Measurements from ENCODE around the gene CEACAM16.
"Not testable (repeated sequence)": the region's sequence is repeated elsewhere in the genome, so short reads cannot be mapped to it uniquely, and the experiment has no call there.

The CEACAM16 gene

DNA sequence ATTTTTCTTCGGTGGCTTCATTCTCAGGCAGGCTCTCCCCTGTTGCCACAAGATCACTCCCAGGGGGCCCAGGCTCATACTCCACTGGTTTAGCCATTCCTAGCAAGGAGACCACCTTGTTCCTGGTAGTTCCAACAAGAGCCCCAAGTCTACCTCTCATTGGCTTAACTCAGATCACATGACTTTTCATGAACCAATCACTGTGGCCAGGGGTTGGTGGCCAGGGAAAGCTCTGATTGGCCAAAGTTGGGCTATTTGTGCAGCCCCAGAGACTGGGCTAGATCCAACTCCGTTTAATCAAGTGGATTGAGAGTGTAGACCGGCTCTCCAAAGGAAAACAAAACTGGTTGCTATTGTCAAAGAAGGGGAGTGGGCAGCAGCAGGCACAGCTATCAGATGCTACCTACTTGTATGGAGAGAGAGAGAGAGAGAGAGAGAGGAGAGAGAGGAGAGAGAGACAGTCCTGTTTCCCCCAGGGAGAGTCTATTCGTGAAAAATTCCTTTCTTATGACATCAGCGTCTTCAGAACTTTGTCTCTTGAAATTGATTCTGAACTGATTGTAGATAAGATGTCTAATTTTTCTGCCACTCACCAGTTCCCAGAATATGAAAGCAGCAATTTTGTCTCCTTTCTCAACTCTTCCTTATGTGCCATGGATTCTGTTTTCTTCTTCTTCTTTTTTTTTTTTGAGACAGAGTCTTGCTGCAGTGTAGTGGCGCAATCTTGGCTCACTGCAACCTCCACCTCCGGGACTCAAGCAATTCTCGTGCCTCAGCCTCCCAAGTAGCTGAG lies 21.7 kb upstream of the CEACAM16 start:
- no peak for DNase-seq (ENCODE audit: low read depth)

DNA sequence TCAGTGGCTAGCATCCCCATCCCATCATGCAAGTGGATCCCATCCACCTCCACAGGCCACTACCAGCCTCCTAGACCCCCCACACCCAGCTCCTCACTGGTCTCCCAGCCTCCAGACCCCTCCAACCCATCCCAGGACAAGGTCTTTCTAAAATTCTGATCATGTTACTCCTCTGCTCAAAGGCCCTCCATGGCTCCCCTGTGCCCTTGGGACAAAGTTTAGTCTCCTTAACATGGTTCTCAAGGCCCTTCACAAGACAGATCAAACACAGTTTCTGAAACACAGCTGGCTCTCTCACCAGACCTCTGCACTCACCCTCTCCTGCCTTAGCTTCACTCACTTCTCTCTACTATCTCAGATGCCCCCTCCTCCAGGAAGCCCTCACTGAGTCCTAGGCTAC lies 18.4 kb upstream of the CEACAM16 start:
- no peak for DNase-seq (ENCODE audit: low read depth)

DNA sequence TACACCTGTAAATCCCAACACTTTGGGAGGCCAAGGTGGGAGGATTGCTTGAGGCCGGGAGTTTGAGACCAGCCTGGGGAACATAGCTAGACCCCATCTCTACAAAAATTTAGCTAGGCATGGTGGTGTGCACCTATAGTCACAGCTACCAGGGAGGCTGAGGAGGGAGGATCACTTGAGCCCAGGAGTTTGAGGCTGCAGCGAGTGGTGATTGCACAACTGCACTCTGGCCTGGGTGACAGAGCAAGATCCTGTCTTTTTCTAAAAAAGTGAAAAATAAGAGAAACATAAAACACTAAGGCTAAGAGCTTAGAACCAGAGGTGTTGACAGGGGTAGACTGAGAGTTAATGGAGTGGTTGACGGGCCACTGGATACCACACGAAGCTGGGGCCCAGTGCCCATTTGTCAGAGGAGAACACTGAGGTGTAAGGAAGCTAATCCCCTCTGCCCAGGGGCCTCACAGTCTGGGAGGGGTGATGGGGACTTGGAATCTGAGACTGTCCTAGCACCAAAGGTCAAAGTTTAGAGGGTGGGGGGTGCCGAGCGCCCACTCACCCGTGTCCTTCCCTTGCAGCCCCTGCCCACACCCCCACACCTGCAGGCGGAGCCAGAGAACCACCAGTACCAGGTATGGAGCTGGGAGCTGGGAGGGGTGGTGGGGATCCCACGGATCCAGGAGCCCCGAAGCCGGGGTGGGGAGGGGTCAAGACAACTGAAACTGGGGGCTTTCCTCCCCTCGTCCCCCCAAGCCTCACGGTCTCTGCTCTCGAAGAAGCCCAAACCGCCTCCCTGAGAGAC lies 16.8 kb upstream of the CEACAM16 start:
- no peak for DNase-seq (ENCODE audit: low read depth)

DNA sequence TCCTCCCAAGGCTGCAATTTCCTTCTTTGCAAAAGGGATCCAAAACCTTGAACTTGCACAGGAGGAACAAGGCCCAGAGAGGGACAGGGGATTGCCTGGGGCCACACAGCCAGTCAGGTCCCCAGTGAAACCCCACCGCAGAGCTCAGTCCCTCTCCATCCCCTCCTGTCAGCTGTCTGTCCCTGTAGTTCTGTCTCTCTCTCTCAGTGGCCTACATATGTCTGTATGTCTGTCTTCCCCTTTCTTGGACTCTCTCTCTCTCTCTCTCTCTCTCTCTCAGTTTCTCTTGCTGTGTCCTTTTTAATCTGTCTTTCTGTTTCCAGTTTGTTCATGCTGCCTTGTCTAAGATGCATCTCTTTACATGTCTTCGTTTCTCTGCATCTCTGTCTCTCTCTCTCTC lies 16.1 kb upstream of the CEACAM16 start:
- DNase-seq (ENCODE audit: low read depth) = no peak

DNA sequence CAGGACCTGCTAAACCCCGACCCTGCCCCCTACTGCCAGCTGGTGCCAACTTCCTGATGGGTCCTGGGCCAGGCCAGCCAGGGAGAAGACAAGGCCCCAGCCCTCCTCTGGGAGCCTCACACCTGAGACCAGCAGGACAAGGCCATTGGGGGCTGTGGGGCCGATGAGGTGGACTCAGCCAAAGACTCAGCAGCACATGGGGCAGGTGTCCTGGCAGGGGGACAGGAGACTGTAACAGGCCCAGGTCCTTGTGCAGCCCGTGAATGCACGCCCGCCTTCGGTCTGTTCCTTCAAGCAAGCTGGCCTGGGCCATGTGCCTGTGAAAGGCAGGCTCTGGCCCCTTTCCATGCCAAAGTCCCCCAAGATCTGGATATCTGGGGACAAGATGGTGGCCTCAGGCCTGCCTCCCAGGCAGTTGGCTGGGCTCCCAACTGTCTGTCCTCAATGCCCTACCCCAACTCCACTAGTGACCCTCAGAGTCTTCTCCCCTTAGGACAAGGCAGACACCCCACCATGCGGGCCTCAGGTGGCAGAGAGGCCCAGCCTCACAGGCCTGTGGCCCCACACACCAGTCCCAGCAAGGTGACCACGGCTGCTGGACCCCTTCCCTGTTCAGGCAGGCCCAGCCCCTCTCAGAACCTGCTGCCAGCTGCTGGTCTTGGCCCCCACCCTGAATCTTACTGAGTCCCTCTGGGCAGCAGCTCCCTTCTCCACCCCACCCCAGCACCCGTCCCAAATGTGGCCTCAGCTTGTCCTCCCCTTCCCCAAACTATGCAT lies 15.3 kb upstream of the CEACAM16 start:
- DNase-seq (ENCODE audit: low read depth) = no peak

DNA sequence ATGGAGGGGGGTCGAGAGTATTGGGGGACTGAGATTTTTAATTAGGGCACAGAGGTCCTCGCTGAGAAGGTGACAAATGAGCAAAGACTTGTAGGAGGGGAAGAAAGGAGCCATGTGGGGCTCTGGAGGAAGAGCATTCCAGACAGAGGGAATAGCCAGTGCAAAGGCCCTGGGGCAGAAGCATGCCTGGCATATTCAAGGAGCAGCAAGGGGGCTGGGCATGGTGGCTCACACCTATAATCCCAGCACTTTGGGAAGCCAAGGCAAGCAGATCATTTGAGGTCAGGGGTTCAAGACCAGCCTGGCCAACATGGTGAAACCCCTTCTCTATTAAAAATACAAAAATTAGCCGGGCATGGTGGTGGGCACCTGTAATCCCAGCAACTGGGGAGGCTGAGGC lies 14.6 kb upstream of the CEACAM16 start:
- not testable (repeated sequence) for DNase-seq (ENCODE audit: low read depth)

DNA sequence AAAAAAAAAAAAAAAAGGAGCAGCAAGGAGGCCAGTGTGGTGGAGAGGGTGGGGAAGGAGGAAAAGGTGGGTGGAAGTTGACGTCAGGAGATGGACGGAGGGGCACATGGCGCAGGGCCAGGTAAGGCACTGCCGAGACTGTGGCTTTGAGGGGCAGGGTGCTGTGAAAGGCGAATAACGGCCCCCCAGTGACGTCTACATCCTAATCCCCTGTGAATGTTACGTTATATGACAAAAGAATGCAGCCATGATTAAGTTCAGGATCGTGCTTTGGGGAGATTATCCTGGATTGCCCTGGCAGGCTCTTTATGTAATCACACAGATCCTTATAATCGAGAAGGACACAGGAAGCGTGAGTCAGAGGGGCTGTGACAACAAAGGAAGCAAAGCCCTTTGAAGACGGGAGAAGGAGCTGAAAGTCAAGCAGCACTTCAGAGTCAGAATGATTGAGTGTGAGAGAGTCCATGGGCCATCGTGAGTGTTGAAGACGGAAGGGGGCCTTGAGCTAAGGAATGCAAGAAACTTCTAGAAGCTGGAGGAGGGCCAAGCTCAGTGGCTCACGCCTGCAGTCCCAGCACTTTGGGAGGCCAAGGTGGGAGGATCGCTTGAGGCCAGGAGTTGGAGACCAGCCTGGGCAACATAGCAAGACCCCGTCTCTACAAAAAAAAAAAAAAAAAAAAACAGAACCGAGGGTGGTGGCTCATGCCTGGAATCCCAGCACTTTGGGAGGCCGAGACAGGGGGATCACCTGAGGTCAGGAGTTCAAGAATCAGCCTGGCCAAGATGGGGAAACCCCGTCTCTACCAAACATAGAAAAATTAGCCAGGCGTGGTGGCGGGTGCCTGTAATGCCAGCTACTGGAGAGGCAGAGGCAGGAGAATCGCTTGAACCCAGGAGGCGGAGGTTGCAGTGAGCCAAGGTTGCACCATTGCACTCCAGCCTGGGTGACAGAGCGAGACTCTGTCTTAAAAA lies 13.8 kb upstream of the CEACAM16 start:
- no peak for DNase-seq (ENCODE audit: low read depth)

DNA sequence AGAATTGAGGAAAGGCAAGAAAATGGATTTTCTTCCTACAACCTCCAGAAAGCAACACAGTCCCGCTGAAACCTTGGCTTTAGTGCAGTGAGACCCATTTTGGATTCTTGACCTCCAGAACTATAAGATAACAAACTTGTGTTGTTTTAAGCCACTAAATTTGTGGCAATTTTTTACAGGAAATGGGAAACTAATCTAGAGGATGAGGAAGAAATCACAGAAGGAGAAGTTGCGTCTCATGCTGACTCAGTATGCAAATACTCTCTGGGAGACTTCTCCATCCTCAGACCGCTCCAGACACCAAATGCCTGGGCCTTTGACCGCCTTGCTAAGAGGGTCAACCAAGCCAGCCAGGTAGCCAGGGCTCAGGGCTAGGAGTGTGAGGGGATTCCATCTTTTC lies 13.1 kb upstream of the CEACAM16 start:
- no peak for DNase-seq (ENCODE audit: low read depth)

DNA sequence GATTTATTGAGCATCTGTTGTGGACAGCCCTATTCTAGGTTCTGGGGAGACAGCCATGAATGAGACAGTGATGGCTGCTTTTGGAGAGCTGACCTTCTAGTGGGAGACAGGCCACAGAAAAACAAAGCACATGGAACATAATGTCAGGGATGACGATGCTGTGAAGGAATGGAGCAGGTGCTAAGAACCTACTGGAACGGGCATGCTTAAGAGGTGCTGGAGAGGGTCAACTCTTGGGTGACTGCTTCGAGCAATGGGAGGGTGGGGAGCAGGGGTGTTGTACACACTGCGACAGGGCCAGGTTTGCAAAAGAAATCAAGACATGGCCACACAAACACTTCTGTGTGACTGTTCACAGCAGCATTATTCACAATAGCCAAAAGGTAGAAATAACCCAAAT lies 12.1 kb upstream of the CEACAM16 start:
- DNase-seq (ENCODE audit: low read depth) = no peak

DNA sequence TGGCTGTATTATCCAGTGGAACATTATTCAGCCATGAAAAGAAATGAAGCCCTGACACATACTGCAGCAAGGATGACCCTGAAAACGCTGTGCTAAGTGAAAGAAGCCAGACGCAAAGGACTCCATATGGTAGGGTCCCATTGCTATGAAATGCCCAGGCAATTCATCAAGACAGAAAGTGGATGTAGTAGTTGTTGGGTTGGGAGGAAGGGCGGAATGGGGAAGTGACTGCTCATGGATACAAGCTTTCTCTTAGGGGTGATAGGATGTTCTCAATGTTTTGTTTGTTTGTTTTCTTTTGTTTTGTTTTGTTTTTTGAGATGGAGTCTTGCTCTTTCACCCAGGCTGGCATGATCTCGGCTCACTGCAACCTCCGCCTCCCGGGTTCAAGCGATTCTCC lies 11.1 kb upstream of the CEACAM16 start:
- no peak for DNase-seq (ENCODE audit: low read depth)

DNA sequence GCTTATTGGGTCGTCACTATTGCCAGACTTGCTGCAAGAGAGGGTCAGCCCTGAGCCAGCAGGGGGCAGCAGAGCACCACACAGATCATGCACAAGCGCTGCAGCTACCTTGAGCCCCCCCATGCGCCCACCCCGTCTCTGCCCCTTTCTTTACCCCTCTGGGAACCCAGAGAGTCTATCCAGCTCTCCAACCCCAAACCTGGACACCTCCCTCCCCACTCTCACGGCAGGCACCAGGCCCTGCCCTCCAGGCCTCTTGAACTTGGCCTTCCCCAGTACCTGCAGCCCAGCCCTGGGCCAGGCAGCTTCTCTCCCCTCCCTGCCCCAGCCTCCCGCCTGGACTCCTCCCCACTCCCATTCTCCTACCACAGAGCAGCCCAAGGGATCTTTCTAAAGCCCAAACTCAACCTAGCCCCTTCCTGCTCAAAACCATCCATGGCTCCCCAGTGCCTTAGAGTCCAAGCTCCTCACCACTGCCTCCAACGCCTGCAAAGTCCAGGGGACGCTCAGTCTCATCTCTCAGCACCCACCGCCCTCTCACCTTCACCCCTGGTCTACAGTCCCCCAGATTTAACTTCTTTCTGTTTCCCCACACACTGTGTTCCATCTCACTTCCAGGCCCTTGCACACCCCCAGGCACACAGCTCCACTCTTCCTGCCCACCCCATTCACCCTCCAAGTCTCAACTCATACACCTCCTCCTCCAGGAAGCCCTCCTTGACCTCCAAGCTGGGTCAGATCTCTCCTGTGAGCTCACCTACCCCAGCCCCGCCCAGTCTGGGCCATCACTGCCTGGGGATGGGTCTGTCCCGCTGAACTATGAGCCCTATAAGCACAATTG lies 9.4 kb upstream of the CEACAM16 start:
- peak; percentile 40 for DNase-seq (ENCODE audit: low read depth)

DNA sequence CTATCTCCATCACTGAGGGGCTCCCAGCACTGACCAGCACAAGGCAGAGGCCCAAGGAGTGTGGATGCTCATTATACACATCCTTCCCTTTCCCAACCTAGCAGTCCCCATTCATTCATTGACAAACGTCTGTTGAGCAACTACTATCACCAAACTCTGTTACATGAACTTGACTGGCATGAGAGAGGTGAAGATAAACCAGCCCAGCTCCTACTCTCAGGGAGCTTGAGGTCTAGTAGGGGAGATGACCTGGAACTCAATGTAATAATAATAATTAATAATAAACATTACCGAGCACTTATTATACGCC lies 8.9 kb upstream of the CEACAM16 start:
- DNase-seq (ENCODE audit: low read depth) = no peak

DNA sequence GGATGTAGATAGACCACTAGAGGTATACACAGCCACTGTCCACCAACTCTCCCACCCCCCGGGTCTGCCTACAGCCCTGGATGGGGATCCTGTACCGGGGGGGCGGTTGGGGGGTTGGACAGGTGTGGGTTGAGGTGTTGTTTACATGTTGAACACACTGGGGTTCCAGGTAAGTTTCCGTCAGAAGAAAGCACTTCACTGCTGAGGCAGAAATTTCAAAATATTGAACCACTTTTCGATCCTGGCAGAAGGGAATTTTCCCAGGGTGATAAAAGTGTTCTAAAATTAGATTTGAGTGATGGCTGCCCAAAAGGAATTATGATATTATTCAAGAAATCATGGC lies 6.6 kb upstream of the CEACAM16 start:
- DNase-seq (ENCODE audit: low read depth) = no peak

DNA sequence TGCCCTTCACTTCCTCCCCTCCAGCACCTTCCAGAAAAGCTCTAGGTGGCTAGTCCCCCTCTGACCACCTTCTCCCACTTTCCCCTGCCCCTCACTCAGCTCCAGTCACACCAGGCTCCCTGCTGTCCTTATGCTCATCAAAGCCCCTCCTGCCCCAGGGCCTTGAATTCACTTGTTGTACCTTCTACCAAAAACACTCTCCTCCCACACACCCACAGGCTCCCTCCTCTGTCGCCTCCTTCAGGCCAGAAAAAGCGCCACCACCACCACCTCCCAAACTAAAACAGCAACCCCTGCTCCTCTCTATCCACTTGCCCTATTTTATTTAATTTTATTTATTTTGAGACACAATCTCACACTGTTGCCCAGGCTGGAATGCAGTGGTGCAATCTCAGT lies 4.8 kb upstream of the CEACAM16 start:
- DNase-seq (ENCODE audit: low read depth) = no peak

DNA sequence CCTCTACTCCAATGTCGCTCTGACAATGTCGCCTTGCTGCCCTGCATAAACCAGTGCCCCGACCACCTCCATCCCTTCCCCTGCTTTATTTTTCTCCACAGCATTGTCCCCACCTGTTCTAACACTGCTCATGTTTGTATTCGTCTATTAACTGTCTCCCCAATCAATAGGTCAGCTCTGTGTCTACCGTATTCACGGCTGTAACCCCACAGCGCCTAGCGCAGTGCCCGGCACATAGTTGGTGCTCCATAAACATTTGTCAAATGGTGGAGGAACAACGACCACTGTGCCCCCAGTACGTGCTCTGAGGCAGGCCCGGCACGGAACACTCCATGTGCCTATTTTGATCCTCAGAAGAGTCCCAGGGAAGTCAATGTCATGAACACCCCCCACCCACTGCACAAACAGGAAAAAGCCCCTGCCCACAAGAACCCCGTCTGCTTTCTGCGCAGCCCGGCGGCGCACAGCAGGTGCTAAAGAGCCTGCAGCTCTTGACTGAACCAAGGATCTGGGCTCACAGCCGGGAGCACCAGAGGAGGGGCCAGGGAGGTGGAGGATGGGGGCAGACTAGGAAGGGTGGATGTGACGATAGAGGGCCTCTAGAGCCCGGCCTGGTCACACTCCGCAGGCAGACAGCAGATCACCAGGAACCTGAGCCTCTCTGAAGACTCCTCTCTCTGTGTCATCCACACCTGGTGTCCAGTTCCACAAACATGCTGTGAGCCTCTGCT lies 1.8 kb upstream of the CEACAM16 start:
- no peak for DNase-seq (ENCODE audit: low read depth)

DNA sequence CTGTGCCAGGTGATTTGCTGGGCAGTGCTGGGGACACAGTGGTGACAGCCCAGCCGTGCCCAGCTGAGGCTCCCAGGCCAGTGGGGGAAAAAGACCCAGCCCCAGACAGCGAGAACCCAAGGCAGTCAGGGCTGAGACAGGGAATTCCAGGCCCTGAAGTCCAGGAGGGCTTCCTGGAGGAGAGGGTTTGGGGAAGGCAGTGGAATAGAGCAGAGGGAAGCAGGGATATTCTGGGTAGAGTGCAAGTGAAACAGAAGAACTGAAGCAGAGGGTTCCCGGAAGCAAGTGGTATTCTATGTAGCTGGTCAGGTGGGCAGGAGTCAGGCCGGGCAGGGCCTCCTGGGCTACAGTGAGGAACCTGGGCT lies 1.3 kb upstream of the CEACAM16 start:
- no peak for DNase-seq (ENCODE audit: low read depth)

DNA sequence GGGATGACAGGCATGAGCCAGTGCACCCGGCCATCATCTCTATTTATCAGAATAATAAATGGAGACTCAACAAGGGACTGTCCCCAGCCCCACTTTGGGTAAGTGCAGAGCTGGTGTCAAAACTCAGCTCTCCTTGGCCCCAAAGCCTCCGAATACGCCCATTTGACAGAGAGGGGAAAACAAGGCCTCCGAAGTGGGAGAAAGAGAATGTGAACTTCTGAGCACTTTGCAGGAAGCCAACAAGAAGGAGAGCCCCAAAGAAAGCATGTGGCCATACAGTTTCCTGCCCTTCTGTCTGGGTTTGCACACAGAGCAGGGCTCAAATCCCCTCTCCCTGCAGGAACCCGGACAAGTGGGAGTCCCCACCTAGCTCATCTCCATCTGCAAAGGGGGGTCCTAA lies 1.6 kb downstream of the CEACAM16 start:
- DNase-seq (ENCODE audit: low read depth) = no peak

DNA sequence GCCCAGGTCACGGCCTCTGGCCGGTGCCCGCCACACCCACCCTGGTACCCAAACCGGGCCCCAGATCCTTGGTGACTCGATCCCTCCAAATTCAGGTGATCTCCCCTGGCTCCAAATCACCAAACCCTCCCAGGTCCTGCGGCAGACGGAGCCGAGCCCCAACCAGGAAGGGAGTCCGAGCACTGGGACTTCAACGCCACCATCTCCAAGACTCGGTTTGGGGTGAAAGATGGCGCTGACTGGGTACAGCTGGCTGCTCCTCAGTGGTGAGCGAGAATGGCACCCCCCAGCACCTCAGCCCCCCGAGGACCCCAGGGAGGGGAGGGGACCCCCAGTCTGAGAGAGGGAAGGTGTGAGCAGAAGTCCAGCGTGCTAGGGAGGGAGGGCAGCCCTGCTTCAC lies 2.3 kb downstream of the CEACAM16 start:
- DNase-seq (ENCODE audit: low read depth) = no peak

DNA sequence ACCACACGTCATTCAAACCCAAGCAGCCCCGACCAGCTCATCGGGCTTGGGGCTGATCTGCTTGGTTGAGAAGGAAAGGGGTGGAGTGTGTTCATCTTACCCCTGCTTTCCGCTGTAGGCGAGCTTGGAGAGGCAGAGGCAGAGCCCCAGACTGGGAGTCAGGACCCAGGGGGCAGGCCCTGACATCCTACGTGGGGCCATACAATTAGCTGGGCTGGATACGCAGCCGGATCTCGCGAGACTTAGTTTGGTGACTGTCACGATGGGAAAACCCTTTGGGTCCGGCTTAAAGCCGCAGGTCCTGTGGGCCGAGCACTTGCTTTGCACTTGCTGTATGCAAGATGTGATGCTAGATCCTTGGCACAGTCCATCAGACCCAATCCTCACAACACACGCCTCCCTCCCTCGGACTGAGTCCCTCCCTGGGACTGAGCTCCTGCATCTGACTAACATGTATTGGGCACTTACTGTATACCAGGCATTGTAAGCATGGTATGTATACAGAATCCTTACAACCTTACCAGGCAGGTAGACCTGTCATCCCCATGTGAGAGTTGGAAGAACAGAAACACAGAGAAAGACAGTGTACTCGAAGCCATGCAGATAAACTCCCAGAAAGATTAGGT lies 3.7 kb downstream of the CEACAM16 start:
- DNase-seq (ENCODE audit: low read depth) = no peak
